ENCODE data around the gene FBXO24.

The FBXO24 gene

DNA sequence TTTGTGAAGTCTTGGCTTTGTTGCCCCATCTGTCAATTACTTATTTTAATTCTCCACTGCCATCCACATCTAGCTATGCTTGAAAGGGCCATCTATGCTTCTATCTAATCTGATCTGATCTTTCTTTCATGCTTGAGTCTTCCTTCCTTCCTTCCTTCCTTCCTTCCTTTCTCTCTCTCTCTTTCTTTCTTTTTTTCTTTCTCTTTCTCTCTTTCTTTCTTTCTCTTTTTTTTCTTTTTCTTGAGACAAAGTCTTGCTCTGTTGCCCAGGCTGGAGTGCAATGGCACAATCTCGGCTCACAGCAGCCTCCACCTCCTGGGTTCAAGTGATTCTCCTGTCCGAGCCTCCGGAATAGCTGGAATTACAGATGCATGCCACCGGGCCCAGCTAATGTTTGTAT, 43.9 kb downstream of the FBXO24 start:
- Histone ChIP-seq H3K4me3 (ENCODE audit: low read depth, low read length) (no peak overlapping the region), H3K4me1 (ENCODE audit: control insufficient read depth, insufficient read depth, low read length) (no peaks in the 10 kb centered on the region), H3K9me3 (ENCODE audit: control insufficient read depth, insufficient read depth, low read depth, low read length) (no peaks in the 10 kb centered on the region), H3K36me3 (ENCODE audit: control insufficient read depth in 2 of 2, insufficient read depth in 1 of 2, low read length in 2 of 2) (no peaks in the 10 kb centered on the region), H3K27ac (ENCODE audit: extremely low read depth, low read depth, low read length) (no peak overlapping the region)
- POLR2A ChIA-PET: interaction anchor here (0.9 to 1.6 kb wide), 3 partner anchors 43 to 45 kb away, joined by 3 to 11 read pairs (median 3); partner anchors contain the start of genes FBXO24, GNB2 and LRCH4
- CTCF ChIA-PET: interaction anchor here (0.6 to 2.9 kb wide), 11 partner anchors 10 to 223 kb away, joined by 3 to 11 read pairs (median 5); partner anchors contain the start of genes FBXO24, LRCH4, MOSPD3 and SLC12A9
- TF ChIP-seq PRDM1 (tag by site-specific recombination; IDR thresholded peaks at IDR 0.05) (peak; percentile 53), ZXDB (tag by site-specific recombination; IDR thresholded peaks at IDR 0.05) (no peak), MZF1 (tag by site-specific recombination; IDR thresholded peaks at IDR 0.05; ENCODE audit: borderline replicate concordance) (no peak), ZNF544 (tag by site-specific recombination; IDR thresholded peaks at IDR 0.05) (no peak), ZNF391 (tag by site-specific recombination; IDR thresholded peaks at IDR 0.05; ENCODE audit: borderline replicate concordance, low read depth) (no peak), ZNF174 (tag by site-specific recombination; IDR thresholded peaks at IDR 0.05) (no peak), ZNF555 (tag by site-specific recombination; conservative IDR thresholded peaks at IDR 0.05) (no peak), ZNF155 (tag by site-specific recombination; IDR thresholded peaks at IDR 0.05) (no peak), ZNF366 (tag by site-specific recombination; conservative IDR thresholded peaks at IDR 0.05) (peak; percentile 88)
- TF ChIP-seq, protein P1, sequence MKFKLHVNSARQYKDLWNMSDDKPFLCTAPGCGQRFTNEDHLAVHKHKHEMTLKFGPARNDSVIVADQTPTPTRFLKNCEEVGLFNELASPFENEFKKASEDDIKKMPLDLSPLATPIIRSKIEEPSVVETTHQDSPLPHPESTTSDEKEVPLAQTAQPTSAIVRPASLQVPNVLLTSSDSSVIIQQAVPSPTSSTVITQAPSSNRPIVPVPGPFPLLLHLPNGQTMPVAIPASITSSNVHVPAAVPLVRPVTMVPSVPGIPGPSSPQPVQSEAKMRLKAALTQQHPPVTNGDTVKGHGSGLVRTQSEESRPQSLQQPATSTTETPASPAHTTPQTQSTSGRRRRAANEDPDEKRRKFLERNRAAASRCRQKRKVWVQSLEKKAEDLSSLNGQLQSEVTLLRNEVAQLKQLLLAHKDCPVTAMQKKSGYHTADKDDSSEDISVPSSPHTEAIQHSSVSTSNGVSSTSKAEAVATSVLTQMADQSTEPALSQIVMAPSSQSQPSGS (tag by site-specific recombination; IDR thresholded peaks at IDR 0.05; ENCODE audit: low read depth): no peak
- TF ChIP-seq, protein P2, sequence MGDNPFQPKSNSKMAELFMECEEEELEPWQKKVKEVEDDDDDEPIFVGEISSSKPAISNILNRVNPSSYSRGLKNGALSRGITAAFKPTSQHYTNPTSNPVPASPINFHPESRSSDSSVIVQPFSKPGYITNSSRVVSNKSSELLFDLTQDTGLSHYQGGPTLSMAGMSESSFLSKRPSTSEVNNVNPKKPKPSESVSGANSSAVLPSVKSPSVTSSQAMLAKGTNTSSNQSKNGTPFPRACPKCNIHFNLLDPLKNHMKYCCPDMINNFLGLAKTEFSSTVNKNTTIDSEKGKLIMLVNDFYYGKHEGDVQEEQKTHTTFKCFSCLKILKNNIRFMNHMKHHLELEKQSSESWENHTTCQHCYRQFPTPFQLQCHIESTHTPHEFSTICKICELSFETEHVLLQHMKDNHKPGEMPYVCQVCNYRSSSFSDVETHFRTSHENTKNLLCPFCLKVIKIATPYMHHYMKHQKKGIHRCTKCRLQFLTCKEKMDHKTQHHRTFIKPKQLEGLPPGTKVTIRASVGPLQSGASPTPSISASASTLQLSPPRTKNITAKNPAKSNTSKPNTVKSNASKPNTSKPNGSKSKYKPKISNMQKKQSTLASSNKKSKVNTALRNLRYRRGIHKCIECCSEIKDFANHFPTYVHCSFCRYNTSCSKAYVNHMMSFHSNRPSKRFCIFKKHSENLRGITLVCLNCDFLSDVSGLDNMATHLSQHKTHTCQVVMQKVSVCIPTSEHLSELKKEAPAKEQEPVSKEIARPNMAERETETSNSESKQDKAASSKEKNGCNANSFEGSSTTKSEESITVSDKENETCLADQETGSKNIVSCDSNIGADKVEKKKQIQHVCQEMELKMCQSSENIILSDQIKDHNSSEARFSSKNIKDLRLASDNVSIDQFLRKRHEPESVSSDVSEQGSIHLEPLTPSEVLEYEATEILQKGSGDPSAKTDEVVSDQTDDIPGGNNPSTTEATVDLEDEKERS (tag by site-specific recombination; IDR thresholded peaks at IDR 0.05): no peak

DNA sequence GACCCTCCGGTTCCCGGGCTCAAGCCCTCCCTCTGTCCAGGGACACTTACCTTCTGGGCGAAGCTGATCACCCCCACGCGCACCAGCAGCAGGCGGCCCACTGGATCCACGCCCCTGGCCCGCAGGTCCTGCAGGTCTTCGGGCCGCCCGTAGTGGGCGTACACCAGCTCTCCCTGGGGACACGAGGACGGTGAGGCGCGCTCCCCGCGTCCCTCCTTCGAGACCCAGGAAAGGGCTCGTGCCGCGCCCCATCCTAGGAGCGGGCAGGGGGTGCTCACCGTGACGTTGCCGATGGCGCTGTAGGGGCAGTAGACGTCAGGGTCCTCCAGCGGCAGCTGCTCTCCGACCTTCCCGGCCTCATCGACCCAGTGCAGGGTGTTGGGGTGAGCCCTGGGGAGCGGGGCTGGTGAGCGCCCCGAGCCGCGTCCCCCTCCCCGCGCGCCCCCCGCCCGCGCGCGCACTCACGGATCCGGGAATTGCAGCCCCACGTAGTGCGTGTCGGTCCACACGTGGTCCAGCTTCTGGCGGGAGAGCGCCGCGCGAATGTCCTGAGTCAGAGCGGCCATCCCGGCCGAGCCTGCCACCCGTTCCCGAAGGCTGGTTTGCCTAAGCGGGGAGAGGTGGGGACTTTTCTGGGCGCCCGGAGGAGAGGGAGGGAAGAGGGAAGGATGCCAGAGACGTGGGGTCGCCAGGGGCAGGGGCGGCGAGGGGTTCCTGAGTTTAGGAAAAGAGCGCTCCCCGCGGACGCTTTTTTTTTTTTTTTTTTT, 47.0 kb downstream of the FBXO24 start:
- Histone ChIP-seq H3K4me1 (ENCODE audit: control insufficient read depth, insufficient read depth, low read length) (no peaks in the 10 kb centered on the region), H3K27ac (ENCODE audit: extremely low read depth, low read depth, low read length) (no peak overlapping the region; the same call in 1 of the 2 replicates), H3K9me3 (ENCODE audit: control insufficient read depth, insufficient read depth, low read depth, low read length) (no peaks in the 10 kb centered on the region), H3K4me3 (ENCODE audit: low read depth, low read length) (peak overlapping the region; percentile 8), H3K36me3 (ENCODE audit: control insufficient read depth in 2 of 2, insufficient read depth in 1 of 2, low read length in 2 of 2) (no peaks in the 10 kb centered on the region)
- ChIA-PET POLR2A (interaction anchor here (1.0 to 1.2 kb wide), 3 partner anchors 21 to 47 kb away, joined by 3 to 6 read pairs (median 6); partner anchors contain the start of genes ACTL6B, FBXO24, LRCH4 and MOSPD3), CTCF (interaction anchor here (0.6 to 2.6 kb wide), 8 partner anchors 11 to 219 kb away, joined by 3 to 14 read pairs (median 3); partner anchors contain the start of genes POP7 and SLC12A9)
- TF ChIP-seq ZNF544 (tag by site-specific recombination; IDR thresholded peaks at IDR 0.05): no peak
- TF ChIP-seq EGR2 (tag by site-specific recombination; IDR thresholded peaks at IDR 0.05; ENCODE audit: low read depth): 0 out of 2 replicates have a peak, but pooled peaks have one; percentile 14
- TF ChIP-seq, protein P3, sequence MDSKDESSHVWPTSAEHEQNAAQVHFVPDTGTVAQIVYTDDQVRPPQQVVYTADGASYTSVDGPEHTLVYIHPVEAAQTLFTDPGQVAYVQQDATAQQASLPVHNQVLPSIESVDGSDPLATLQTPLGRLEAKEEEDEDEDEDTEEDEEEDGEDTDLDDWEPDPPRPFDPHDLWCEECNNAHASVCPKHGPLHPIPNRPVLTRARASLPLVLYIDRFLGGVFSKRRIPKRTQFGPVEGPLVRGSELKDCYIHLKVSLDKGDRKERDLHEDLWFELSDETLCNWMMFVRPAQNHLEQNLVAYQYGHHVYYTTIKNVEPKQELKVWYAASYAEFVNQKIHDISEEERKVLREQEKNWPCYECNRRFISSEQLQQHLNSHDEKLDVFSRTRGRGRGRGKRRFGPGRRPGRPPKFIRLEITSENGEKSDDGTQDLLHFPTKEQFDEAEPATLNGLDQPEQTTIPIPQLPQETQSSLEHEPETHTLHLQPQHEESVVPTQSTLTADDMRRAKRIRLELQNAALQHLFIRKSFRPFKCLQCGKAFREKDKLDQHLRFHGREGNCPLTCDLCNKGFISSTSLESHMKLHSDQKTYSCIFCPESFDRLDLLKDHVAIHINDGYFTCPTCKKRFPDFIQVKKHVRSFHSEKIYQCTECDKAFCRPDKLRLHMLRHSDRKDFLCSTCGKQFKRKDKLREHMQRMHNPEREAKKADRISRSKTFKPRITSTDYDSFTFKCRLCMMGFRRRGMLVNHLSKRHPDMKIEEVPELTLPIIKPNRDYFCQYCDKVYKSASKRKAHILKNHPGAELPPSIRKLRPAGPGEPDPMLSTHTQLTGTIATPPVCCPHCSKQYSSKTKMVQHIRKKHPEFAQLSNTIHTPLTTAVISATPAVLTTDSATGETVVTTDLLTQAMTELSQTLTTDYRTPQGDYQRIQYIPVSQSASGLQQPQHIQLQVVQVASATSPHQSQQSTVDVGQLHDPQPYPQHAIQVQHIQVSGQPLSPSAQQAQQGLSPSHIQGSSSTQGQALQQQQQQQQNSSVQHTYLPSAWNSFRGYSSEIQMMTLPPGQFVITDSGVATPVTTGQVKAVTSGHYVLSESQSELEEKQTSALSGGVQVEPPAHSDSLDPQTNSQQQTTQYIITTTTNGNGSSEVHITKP (tag by site-specific recombination; IDR thresholded peaks at IDR 0.05): peak; percentile 34; the same call in 1 of the 2 replicates
- TF ChIP-seq, protein P4, sequence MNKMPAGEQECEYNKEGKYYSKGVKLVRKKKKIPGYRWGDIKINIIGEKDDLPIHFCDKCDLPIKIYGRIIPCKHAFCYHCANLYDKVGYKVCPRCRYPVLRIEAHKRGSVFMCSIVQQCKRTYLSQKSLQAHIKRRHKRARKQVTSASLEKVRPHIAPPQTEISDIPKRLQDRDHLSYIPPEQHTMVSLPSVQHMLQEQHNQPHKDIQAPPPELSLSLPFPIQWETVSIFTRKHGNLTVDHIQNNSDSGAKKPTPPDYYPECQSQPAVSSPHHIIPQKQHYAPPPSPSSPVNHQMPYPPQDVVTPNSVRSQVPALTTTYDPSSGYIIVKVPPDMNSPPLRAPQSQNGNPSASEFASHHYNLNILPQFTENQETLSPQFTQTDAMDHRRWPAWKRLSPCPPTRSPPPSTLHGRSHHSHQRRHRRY (tag by site-specific recombination; IDR thresholded peaks at IDR 0.05): no peak
- peak; percentile 45 for TF ChIP-seq ZNF335 (tag by site-specific recombination; conservative IDR thresholded peaks at IDR 0.05)
- TF ChIP-seq ZBTB48 (tag by site-specific recombination; IDR thresholded peaks at IDR 0.05): 0 out of 2 replicates have a peak, but pooled peaks have one; percentile 34
- peak; percentile 41; the same call in 1 of the 2 replicates for TF ChIP-seq GLIS2 (tag by site-specific recombination; IDR thresholded peaks at IDR 0.05)
- TF ChIP-seq ZFP69B (tag by site-specific recombination; IDR thresholded peaks at IDR 0.05): no peak
- no peak for TF ChIP-seq ZNF510 (tag by site-specific recombination; IDR thresholded peaks at IDR 0.05; ENCODE audit: insufficient replicate concordance)
- TF ChIP-seq, protein P5, sequence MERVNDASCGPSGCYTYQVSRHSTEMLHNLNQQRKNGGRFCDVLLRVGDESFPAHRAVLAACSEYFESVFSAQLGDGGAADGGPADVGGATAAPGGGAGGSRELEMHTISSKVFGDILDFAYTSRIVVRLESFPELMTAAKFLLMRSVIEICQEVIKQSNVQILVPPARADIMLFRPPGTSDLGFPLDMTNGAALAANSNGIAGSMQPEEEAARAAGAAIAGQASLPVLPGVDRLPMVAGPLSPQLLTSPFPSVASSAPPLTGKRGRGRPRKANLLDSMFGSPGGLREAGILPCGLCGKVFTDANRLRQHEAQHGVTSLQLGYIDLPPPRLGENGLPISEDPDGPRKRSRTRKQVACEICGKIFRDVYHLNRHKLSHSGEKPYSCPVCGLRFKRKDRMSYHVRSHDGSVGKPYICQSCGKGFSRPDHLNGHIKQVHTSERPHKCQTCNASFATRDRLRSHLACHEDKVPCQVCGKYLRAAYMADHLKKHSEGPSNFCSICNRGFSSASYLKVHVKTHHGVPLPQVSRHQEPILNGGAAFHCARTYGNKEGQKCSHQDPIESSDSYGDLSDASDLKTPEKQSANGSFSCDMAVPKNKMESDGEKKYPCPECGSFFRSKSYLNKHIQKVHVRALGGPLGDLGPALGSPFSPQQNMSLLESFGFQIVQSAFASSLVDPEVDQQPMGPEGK (tag by site-specific recombination; IDR thresholded peaks at IDR 0.05): peak; percentile 38
